MCF 10A (cell line): Measurements from ENCODE around the gene MRGPRF. TPM values are rescaled to one million over a fixed set of nuclear protein-coding genes. Genes with fewer than 3 reads are reported as not detected.

Source experiments
- BruUV-seq: library from RNA; stranded (reverse); fragments of 400-500 nt; replicated peaks from 2 replicates; lab custom pipeline; 2021; lab: Mats Ljungman, UMichigan
- CTCF ChIA-PET: fragments of 300-600 bp; sonication (Branson Sonifier 250); formaldehyde crosslinking; extraction: SDS; loops from one replicate; lab custom pipeline; 2021; ENCODE audit warnings: antibody characterized with exemption, inconsistent platforms; lab: Yijun Ruan, JAX
- POLR2A ChIA-PET: fragments of 300-600, 350-650 bp; sonication (Branson Sonifier 250); formaldehyde crosslinking; extraction: SDS; loops from one replicate; lab custom pipeline; 2020; ENCODE audit warnings: antibody characterized with exemption, inconsistent platforms; lab: Yijun Ruan, JAX
- DNase-seq: peaks from one replicate; pipeline ENCODE4 v3.0.0-alpha.2; 2018; ENCODE audit not compliant: unreplicated experiment
- H3K27ac Mint-ChIP-seq: one replicate; pipeline ENCODE4 v1.8.0; 2022; ENCODE audit warnings: mild to moderate bottlenecking, low read depth, mixed read lengths; ENCODE audit not compliant: unreplicated experiment
- H3K27me3 Mint-ChIP-seq: one replicate; pipeline ENCODE4 v1.8.0; 2022; ENCODE audit warnings: mixed read lengths; ENCODE audit not compliant: insufficient read depth, unreplicated experiment
- H3K36me3 Mint-ChIP-seq: one replicate; pipeline ENCODE4 v1.8.0; 2022; ENCODE audit warnings: mild to moderate bottlenecking, moderate library complexity, mixed read lengths; ENCODE audit not compliant: insufficient read depth, unreplicated experiment
- H3K4me1 Mint-ChIP-seq: one replicate; pipeline ENCODE4 v1.8.0; 2022; ENCODE audit warnings: mixed read lengths; ENCODE audit not compliant: insufficient read depth, unreplicated experiment
- H3K4me3 Mint-ChIP-seq: one replicate; pipeline ENCODE4 v1.8.0; 2022; ENCODE audit warnings: mild to moderate bottlenecking, moderate library complexity, mixed read lengths; ENCODE audit not compliant: unreplicated experiment
- H3K9me3 Mint-ChIP-seq: one replicate; pipeline ENCODE4 v1.8.0; 2022; ENCODE audit warnings: mixed read lengths; ENCODE audit not compliant: unreplicated experiment
- intact Hi-C: fragments of 100-400 bp; cut with micrococcal nuclease; formaldehyde crosslinking; loops from 2 replicates; pipeline ENCODE4 v1.14.1; 2022
- total RNA-seq: library from RNA; stranded (reverse); gene quantifications from 2 replicates; pipeline ENCODE4 v1.2.3, GENCODE V29; 2022
- TF ChIP-seq, protein P1 (sequence below): fragments of 200-600 bp; IDR thresholded peaks from one replicate; pipeline ENCODE4 v1.8.0; 2022; ENCODE audit warnings: antibody characterized with exemption, mild to moderate bottlenecking; ENCODE audit not compliant: unreplicated experiment

The MRGPRF gene
- total RNA-seq, 1 experiment from 2014 or later, result not detected

DNA sequence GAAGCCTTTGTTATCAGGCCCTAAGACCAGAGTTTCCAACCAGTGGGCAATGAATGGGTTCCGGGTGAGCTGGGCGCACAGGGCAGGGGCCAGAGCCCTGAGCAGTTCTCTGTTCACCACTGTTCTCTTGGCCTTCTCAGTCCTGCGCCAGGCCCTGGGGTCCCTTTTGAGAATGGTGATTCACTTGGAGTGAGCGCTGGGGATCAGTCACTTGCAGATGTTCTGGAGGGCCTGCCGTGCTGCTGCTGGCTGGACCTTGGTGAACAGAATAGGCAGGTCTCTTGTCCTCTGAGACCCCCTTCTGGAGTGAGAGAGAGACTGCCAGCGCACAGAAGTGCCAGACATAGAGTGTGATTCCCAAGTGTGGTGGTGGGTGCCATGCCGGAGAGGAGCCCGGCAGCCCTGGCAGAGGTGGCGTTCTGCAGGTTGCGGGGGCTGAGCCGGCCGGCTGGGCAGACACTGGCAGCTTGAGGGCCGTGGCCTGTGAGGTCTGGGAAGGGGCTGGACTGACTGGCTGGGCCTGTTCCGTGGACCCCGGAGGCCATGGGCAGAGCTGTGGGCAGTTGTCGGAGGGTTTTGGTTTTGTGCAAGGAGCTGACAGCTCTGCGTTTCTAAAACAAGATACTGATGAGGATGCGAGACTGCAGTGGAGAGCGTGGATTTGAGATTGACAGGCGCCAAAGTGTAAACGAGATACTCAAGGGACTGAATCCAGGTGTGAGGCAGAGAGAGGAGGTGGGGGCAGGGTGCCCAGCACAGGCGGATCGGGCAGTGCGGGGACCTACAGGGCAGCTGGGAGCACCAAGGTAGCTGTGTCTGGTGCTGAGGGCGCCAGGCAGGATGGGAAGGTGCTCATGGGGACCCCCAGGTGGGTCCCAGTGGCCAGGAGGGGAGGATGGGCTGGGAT is 48.0 kb upstream of the MRGPRF start:
- Mint-ChIP-seq H3K9me3 (no peaks in the 10 kb centered on the region), H3K4me3 (no peak overlapping the region), H3K36me3 (peaks cover 9% of the 10 kb centered on the region), H3K27ac (no peak overlapping the region), H3K27me3 (no peaks in the 10 kb centered on the region), H3K4me1 (no peaks in the 10 kb centered on the region)
- POLR2A ChIA-PET, result no interaction called here
- intact Hi-C loops, result no loop called here
- DNase-seq, result no peak
- TF ChIP-seq, protein P1, sequence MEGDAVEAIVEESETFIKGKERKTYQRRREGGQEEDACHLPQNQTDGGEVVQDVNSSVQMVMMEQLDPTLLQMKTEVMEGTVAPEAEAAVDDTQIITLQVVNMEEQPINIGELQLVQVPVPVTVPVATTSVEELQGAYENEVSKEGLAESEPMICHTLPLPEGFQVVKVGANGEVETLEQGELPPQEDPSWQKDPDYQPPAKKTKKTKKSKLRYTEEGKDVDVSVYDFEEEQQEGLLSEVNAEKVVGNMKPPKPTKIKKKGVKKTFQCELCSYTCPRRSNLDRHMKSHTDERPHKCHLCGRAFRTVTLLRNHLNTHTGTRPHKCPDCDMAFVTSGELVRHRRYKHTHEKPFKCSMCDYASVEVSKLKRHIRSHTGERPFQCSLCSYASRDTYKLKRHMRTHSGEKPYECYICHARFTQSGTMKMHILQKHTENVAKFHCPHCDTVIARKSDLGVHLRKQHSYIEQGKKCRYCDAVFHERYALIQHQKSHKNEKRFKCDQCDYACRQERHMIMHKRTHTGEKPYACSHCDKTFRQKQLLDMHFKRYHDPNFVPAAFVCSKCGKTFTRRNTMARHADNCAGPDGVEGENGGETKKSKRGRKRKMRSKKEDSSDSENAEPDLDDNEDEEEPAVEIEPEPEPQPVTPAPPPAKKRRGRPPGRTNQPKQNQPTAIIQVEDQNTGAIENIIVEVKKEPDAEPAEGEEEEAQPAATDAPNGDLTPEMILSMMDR, result no peak
- CTCF ChIA-PET, result interaction anchor here (0.6 kb wide), 1 partner anchor 263 kb away, joined by 3 read pairs; no protein-coding TSS in a partner anchor
- BruUV-seq, result no TSS peak

DNA sequence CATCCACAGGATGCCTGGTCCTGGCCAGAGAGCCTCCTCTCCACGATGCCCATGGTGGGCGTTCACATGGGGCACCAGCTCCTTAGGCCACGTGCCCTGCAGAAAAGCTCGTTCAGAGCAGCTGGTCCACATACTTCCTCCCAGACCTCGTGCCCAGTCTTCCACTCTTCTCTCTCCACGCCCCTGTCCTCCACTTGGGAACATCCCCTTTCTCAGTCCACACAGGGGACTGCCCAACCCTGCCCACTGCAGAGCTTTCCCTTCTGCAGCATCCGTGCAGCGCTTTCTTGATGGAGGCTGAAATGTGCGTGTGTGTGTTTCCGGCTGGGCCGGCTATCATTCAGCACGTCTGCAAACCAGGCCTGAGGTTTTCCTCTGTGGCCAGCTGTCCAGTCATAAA is 46.9 kb upstream of the MRGPRF start:
- CTCF ChIA-PET, result no interaction called here
- Mint-ChIP-seq H3K9me3 (no peaks in the 10 kb centered on the region), H3K27me3 (no peaks in the 10 kb centered on the region), H3K4me1 (no peaks in the 10 kb centered on the region), H3K4me3 (no peak overlapping the region), H3K27ac (no peak overlapping the region), H3K36me3 (peaks cover 9% of the 10 kb centered on the region)
- POLR2A ChIA-PET, result no interaction called here
- intact Hi-C loops, result no loop called here
- TF ChIP-seq, protein P1, result no peak
- DNase-seq, result no peak
- BruUV-seq, result no TSS peak

DNA sequence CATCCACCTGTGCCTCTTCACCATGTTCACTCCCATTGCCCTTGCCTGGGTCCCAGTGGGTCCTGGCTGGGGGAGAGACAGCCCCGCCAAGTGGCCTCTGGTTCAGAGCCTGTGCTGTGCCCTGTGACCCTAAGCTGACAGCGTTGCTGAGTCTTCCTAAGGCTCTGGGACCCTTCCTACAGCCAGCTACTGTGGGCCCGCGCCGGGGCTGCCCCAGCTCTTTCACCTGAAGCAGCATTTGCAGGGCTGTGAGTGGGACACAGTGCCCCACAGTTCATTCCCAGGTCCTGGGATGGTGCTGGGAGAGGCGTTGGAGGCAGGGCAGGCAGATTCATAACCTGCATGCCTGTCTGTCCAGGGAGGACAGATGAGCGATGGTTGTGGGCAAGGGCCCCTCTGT is 46.4 kb upstream of the MRGPRF start:
- no peaks in the 10 kb centered on the region for H3K4me1 Mint-ChIP-seq
- ChIA-PET POLR2A (no interaction called here), CTCF (no interaction called here)
- no peak overlapping the region for H3K4me3 Mint-ChIP-seq
- no peaks in the 10 kb centered on the region for H3K9me3 Mint-ChIP-seq
- H3K27ac Mint-ChIP-seq, result no peak overlapping the region
- BruUV-seq, result no TSS peak
- peaks cover 9% of the 10 kb centered on the region for H3K36me3 Mint-ChIP-seq
- intact Hi-C loops, result no loop called here
- DNase-seq, result no peak
- no peaks in the 10 kb centered on the region for H3K27me3 Mint-ChIP-seq
- TF ChIP-seq, protein P1, result no peak

DNA sequence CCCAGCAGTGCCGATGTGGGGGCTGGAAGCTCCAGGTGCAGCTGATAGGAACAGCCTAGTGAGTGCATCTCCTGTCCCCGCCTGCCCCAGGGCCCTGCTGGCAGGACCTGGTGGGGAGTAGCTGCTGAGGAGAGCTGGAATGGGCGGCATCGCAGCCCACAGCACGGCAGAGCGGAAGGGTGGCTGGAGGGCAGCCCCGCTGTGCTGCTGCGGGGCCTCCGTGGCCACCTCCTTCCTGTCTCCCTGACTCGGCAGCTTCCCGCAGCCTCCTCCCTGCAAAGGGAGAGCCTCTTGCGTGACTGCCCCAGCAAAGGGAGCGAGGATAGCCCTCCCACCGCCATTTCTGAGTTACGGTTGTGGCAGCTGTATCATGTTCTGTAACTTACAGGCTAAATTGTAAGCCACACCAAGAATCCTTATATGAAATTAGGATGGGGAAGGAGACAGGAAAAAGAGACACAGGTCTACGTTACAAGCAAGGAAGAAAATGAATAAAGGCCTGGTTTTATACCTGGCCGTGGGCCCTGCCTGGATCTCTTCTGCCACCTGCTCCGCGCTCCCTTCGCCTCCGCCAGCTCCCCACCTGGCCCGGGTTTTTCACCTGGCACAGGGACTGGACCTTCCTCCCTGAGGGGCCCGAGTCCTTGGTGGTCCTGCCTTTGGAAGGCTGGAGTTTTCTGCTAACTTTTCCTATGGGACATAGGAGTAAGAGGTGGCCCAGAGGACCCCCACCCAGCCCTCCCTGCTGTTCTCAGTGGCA is 45.6 kb upstream of the MRGPRF start:
- Mint-ChIP-seq H3K27me3 (no peaks in the 10 kb centered on the region), H3K36me3 (peaks cover 9% of the 10 kb centered on the region), H3K27ac (no peak overlapping the region), H3K9me3 (no peaks in the 10 kb centered on the region), H3K4me1 (no peaks in the 10 kb centered on the region), H3K4me3 (no peak overlapping the region)
- DNase-seq, result no peak
- CTCF ChIA-PET, result interaction anchor here (1.1 kb wide), 1 partner anchor 29 kb away, joined by 4 read pairs; no protein-coding TSS in a partner anchor
- POLR2A ChIA-PET, result no interaction called here
- BruUV-seq, result no TSS peak
- TF ChIP-seq, protein P1, result no peak
- intact Hi-C loops, result no loop called here
